Tongue (tissue), 2 donors: ENCODE results near the gene UBA7. TPM values are rescaled to one million over a fixed set of nuclear protein-coding genes. Genes with fewer than 3 reads are reported as not detected.
"Not testable (repeated sequence)": the region's sequence is repeated elsewhere in the genome, so short reads cannot be mapped to it uniquely, and the experiment has no call there.

ENCODE experiments used
- DNase-seq: peaks from one replicate; pipeline ENCODE4 v3.0.0-alpha.2; 2015
- total RNA-seq: library from RNA; depleted of rRNA; stranded (reverse); fragments of >200 nt; gene quantifications from one replicate; pipeline ENCODE4 v1.2.3, GENCODE V29; 2014

The UBA7 gene
- total RNA-seq, 1 donor from 2014 or later = 17.4 TPM

- peak; percentile 50 for DNase-seq
Measured at GRCh38 chr3:49785565-49786356, 28.0 kb downstream of the UBA7 start.

- DNase-seq = not testable (repeated sequence)
Measured at GRCh38 chr3:49782277-49782676, 31.5 kb downstream of the UBA7 start.

- no peak for DNase-seq
Measured at GRCh38 chr3:49781415-49782199, 32.1 kb downstream of the UBA7 start.

- not testable (repeated sequence) for DNase-seq
Measured at GRCh38 chr3:49780975-49781365, 32.8 kb downstream of the UBA7 start.

- DNase-seq = no peak
Measured at GRCh38 chr3:49780080-49780974, 33.4 kb downstream of the UBA7 start.

GRCh38 chr3:49779358-49780079 is 34.2 kb downstream of the UBA7 start:
- no peak for DNase-seq

GRCh38 chr3:49776101-49776500 is 37.7 kb downstream of the UBA7 start:
- not testable (repeated sequence) for DNase-seq

- DNase-seq = peak; percentile 11
Measured at GRCh38 chr3:49775538-49775937, 38.2 kb downstream of the UBA7 start.

GRCh38 chr3:49772703-49773102 is 41.0 kb downstream of the UBA7 start:
- no peak for DNase-seq

GRCh38 chr3:49771340-49771938 is 42.3 kb downstream of the UBA7 start:
- DNase-seq = no peak

GRCh38 chr3:49769926-49770325 is 43.8 kb downstream of the UBA7 start:
- DNase-seq = no peak

- no peak for DNase-seq
Measured at GRCh38 chr3:49769286-49769915, 44.4 kb downstream of the UBA7 start.

GRCh38 chr3:49763981-49764380 is 49.8 kb downstream of the UBA7 start:
- no peak for DNase-seq

- no peak for DNase-seq
Measured at GRCh38 chr3:49761661-49762060, 52.1 kb downstream of the UBA7 start.

GRCh38 chr3:49759226-49759625 is 54.5 kb downstream of the UBA7 start:
- no peak for DNase-seq

GRCh38 chr3:49757197-49757596 is 56.6 kb downstream of the UBA7 start:
- DNase-seq = no peak

GRCh38 chr3:49756036-49756435 is 57.7 kb downstream of the UBA7 start:
- DNase-seq = no peak
